GM21825 (cell line): ENCODE results near the gene EMID1.
A peak's percentile ranks its signal among the peaks of the same experiment; 100 is the strongest.

Experiments used
- ATAC-seq: cut with Tn5 transposase; IDR thresholded peaks from one replicate; pipeline ENCODE4 v1.9.1; 2021; ENCODE audit warnings: mild to moderate bottlenecking, moderate library complexity; ENCODE audit not compliant: unreplicated experiment

Gene EMID1

DNA sequence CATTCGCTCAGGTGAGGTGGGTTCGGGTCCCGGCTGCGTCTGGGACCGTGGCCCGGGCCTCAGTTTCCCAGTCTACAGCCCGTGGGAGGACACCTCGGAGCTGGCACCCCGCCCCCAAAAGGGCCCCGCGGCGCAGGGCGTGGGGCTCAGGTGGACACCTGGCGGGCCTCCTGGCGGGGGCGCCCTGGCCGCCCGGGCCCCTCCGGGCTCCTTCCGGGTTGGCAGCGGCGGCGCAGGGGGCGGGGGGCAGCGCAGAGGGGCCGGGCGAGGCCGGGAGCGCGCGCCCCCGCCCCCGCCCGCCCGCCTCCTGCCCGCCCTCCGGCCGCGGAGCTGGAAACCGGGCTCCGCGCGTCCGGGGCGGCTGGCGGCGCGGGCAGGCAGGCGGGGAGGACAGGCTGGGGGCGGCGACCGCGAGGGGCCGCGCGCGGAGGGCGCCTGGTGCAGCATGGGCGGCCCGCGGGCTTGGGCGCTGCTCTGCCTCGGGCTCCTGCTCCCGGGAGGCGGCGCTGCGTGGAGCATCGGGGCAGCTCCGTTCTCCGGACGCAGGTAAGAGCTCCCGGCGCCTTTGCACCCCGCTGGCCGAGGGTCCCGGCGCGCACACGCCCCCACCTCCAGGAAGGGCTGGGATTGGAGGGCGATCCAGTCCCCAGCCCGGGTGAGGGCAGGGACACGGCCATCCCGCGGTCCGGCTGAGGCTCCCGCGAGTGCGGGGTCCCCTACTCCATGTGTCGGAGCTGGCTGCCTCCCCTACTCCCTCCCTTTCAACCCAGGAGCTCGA, at the start of gene EMID1:
EMID1 (plus strand) TSS at position 303 of the 778 bp plus-strand sequence; CDS start at position 446, 143 bp downstream.
- no peak for ATAC-seq

DNA sequence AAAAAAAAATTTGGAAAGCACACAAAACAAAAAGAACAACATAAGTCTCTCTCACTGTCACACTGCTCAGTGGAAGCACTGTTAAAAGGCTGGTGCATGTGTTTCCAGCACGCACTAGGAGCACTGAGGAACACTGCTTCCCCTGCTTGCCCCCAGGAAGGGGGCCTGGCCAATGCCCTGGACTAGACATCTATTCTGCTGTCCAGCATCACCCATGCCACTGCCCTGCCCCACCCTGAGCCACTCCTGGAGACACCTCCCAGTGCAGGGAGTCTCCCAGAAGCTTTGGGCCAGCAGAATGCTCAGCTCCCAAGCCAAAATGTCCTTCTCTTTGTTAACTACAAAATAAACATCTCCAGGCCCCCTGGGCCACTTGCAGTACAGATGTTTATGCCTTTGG, 49.7 kb upstream of the EMID1 start:
- ATAC-seq, result no peak

GRCh38 chr22:29156507-29156906, 49.2 kb upstream of the EMID1 start:
- no peak for ATAC-seq

- no peak for ATAC-seq
Measured at GRCh38 chr22:29157759-29158535, 47.7 kb upstream of the EMID1 start.

DNA sequence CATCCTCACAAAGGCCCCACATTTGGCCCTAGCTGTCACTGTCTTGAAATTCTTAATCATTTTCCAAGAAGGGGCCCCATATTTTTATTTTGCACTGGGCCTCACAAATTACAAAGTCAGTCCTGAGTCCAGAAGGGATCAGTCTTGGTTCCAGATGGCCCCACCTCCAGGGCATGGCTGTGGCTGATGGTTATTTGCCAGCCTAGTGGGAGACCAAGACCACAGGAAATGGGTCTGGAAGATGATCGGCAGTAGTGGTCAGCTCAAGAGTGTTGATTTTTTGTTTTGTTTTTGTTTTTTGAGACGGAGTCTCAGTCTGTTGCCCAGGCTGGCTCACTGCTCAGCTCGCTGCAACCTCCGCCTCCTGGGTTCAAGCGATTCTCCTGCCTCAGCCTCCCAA, 47.1 kb upstream of the EMID1 start:
- ATAC-seq, result no peak

- ATAC-seq, result no peak
Measured at GRCh38 chr22:29163808-29164207, 41.9 kb upstream of the EMID1 start.

DNA sequence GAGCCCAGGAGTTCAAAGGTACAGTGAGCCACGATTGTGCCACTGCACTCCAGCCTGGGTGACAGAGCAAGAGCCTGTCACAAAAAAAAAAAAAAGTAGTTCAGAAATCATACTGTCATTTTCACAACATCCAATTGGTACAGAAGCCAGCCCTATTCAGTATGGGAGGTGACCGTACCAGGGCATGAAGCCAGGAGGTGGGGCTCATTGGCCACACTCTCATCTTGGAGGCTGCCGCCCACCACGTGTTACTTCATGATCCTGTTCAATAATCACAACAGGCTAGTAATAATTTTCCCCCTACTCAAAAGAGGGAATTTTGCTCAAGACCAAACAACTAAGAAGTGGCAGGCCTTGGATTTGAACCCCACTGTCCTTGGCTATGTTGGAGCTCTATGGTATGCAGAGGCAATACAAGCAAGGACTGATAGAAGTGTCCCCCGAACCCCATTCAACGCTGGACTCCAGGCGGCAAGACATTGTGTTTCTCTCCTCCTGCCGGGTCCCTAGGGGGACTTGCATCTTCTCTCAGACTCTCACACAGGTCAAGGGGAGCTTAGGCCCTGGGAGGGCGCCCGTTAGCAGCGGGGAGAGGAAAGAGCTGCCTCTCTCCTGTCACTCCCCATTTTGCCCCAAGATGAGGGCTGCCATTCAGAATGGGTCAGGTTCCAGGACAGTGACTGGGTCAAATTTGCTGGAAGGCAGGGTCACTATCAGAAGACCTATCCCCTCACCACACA, 40.2 kb upstream of the EMID1 start:
- no peak for ATAC-seq

DNA sequence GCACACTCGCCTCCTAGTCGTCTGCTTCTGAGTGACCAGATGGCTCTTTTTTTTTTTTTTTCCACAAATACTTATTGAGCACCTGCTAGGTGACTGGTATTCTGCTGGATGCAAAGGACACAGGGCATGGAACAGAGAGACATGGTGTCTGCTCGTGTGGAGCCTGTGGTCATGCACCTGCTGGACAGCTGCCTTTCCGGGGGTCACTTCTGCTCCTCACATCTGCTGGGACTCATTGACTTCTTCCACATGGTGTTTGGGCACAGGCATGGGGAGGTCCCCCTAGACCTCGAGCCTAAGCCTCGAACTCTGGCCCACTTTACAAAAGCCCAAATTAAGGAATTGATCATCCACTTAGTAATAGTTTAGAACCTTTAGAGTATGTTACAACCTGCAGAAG, 39.5 kb upstream of the EMID1 start:
- no peak for ATAC-seq

DNA sequence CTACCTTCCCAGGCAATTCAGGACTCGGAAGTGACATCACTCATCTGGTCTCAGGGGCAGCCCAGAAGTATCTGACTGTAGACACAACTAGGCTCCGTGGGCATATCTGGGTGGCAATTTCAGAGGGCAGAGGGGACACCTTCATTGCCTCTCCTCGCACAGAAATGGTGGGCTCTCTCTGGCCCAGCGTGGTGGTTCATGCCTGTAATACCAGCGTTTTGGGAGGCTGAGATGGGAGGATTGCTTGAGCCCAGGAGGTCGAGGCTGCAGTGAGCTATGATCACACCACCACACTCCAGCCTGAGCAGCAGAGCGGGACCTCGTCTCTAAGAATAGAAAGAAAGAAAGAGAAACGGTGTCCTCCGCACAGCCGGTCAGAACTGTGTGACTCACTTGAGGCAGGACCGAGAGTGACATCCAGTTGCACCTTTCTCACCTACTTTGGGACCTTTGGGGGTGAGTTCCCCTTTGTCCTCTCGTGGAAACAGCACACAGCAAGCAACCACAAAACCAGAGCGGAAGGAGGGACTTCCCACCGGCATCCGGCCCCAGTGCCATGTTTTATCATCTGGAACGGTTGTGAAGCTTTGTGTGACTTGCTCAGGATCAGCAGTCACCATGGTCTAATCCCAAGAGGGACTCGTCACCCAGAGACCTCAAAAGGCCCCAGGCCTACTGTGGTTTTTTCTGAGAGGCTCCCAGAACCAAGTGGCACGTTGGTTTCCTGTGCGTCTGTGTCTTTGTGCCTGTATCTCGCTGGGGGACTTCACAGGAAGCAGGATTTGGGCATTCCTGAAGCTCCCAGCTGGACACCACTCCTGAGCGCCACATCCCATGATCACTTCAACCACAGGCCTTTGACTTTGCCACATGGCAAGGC, 38.4 kb upstream of the EMID1 start:
- peak; percentile 88 for ATAC-seq

- ATAC-seq, result no peak
Measured at GRCh38 chr22:29171721-29172120, 34.0 kb upstream of the EMID1 start.

DNA sequence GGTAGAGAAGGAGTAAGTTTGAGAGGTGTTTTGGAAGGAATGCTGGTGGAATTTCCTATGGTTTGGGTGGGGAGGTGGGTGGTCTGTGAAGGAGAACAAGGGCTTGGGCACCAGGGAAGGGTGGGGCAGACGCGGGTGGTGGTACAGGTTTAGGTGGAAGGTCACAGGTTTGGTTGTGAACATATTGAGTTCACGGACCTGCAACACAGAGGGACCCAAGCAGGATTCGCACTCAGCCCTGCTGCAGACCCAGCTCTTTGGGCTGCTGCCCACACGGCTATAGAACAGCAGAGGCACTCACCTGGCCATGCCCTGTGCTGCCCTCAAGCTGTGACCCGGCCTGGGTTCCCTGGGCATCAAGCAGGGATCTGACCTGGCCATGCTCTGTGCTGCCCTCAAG, 33.5 kb upstream of the EMID1 start:
- no peak for ATAC-seq

DNA sequence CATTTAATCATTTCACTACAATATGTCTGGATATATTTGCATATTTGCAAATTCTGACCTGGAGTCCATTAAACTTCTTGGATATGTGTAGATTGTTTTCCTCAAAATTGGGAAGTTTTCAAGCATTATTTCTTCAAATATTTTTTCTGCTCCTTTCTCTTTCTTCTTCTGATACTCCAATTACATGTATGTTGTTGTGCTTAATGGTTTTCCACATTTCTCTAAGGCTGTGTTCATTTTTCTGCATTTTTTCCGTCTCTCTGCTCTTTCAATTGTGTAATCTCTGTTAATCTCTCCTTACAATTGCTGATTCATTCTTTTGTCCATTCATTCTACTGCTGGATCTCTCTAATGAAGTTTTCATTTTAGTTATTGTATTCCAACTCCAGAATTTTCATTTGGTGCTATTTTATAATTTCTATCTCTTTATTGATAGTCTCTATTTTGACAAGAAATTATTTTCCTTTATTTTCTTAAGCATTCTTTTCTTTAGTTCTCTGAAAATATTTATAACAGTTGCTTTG, 30.3 kb upstream of the EMID1 start:
- no peak for ATAC-seq

DNA sequence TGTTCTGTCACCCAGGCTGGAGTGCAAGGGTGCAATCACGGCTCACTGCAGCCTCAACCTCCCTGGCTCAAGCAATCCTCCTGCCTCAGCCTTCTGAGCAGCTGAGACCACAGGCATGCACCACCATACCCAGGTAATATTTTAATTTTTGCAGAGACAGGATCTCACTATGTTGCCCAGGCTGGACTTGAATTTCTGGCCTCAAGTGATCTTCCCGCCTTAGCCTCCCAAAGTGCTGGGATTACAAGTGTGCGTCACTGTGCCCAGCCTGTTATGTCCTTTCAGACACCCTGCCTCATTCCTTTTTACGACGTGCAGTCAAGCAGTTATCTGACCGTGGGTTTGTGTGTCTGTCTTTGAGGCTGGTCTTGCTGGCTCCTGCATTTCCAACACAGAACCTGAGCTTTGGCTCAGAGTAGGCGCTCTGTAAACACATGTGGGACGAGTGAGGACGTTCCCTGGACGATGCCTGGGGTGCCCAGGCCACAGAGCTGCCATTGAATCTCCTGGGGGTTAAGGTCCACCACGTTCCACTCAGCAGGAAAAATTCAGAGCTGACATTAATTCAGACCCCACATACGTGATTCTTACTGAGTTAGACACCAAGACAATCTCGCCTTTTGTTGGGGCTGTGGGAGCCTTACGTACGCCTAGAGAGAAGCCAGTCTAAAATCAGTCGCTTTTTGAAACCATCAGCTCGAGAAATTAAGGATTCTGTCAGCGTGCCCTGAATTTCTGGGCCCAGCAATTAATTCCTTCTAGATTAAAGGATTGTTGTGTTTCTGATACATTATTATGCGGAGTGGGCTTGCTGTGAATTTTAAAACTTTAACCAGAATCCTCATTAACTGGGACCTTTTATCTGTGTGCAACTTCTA, 21.5 kb upstream of the EMID1 start:
- no peak for ATAC-seq

- ATAC-seq, result no peak
Measured at GRCh38 chr22:29184849-29185490, 20.7 kb upstream of the EMID1 start.

DNA sequence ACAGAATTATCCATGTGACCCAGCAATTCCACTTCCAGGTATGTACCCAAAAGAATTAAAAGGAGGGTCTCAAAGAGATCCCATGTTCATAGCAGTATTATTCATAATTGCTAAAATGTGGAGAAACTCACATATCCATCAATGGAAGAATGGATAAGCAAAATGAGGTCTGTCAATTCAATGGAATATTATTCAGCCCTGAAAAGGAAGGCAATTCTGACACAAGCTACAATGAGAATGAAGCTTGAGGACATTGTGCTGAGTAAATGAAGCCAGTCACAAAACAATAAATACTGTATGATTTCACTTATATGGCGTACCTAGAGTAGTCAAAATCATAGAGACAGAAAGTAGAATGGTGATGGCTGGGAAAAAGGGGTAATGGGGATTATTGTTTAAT, 19.4 kb upstream of the EMID1 start:
- ATAC-seq, result no peak

DNA sequence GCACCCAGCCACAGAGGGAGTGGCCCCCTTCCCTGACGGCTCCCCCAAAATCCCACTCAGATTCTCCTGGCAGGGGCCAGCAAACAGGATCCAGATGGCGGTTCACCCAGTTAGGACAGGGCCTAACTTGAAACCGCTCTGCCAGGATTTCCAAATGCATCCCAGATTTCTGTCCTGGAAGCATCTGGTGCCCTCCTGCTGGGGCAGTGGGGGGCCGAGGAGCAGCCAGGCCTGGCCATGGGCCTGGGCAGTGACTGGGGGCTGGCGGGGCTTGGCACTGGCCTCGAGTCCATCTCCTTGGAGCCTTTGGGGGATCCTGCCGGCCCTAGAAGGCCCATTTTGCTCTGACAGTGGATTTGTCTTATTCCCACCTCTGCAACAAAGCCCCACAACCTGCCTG, 17.9 kb upstream of the EMID1 start:
- ATAC-seq, result no peak

DNA sequence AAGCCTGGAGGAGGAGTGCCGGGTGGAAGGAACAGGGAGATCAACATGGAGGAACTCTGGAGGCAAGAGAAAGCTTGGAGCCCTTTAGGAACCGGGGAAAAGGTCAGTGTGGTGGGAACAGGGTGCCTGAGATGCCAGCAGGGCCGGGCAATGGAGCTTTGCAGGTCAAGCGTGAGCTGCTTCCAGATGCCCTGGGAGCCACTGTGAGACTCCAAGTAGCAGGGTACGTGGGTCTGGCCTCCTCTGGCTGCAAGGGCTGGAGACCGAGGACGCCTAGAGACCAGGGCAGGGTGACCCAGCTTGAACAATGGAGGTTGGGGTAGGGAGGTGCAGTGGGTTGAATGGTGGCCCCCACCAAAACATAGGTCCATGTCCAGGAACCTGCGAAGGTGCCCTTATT, 15.6 kb upstream of the EMID1 start:
- ATAC-seq, result no peak

DNA sequence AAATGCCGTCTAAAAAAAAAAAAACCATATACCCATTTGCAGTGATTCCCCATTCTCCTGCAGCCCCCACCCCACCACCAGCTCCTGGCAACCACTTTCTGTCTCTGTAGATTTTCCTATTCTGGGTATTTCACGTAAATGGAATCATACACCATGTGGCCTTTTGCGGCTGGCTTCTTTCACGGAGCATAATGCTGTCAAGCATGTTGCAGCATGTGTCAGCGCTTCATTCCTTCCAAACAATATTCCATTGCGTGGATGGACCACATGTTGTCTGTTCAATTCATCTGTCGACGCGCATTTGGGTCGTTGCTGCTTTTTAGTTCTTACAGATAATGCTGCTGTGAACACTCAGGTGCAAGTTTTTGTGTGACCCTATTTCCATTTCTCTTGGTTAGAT, 14.8 kb upstream of the EMID1 start:
- no peak for ATAC-seq

DNA sequence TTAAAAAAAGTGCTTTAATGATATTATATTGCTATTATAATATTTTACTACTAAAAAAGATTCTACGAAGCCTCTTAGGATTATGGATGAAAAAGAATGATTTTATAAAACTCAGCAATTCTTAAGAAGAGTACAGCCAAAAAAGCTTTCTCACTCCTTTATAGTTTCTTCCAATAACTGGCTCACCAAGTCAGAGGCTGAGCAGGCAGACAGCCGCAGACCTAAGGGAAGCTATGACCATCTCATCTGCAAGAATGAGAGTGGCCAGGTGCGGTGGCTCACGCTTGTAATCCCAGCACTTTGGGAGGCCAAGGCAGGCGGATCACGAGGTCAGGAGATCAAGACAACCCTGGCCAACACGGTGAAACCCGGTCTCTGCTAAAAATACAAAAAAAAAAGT, 12.7 kb upstream of the EMID1 start:
- ATAC-seq, result no peak
